COLO829 (cell line): ENCODE data around the gene KMT2B.
A peak's percentile ranks its signal among the peaks of the same experiment; 100 is the strongest.
"Not testable (repeated sequence)": the region's sequence is repeated elsewhere in the genome, so short reads cannot be mapped to it uniquely, and the experiment has no call there.

ENCODE experiments used
- DNase-seq: peaks from one replicate; pipeline ENCODE4 v3.0.0; 2012; ENCODE audit warnings: low spot score

Gene KMT2B, protein sequence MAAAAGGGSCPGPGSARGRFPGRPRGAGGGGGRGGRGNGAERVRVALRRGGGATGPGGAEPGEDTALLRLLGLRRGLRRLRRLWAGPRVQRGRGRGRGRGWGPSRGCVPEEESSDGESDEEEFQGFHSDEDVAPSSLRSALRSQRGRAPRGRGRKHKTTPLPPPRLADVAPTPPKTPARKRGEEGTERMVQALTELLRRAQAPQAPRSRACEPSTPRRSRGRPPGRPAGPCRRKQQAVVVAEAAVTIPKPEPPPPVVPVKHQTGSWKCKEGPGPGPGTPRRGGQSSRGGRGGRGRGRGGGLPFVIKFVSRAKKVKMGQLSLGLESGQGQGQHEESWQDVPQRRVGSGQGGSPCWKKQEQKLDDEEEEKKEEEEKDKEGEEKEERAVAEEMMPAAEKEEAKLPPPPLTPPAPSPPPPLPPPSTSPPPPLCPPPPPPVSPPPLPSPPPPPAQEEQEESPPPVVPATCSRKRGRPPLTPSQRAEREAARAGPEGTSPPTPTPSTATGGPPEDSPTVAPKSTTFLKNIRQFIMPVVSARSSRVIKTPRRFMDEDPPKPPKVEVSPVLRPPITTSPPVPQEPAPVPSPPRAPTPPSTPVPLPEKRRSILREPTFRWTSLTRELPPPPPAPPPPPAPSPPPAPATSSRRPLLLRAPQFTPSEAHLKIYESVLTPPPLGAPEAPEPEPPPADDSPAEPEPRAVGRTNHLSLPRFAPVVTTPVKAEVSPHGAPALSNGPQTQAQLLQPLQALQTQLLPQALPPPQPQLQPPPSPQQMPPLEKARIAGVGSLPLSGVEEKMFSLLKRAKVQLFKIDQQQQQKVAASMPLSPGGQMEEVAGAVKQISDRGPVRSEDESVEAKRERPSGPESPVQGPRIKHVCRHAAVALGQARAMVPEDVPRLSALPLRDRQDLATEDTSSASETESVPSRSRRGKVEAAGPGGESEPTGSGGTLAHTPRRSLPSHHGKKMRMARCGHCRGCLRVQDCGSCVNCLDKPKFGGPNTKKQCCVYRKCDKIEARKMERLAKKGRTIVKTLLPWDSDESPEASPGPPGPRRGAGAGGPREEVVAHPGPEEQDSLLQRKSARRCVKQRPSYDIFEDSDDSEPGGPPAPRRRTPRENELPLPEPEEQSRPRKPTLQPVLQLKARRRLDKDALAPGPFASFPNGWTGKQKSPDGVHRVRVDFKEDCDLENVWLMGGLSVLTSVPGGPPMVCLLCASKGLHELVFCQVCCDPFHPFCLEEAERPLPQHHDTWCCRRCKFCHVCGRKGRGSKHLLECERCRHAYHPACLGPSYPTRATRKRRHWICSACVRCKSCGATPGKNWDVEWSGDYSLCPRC (N-terminal part only)

DNA sequence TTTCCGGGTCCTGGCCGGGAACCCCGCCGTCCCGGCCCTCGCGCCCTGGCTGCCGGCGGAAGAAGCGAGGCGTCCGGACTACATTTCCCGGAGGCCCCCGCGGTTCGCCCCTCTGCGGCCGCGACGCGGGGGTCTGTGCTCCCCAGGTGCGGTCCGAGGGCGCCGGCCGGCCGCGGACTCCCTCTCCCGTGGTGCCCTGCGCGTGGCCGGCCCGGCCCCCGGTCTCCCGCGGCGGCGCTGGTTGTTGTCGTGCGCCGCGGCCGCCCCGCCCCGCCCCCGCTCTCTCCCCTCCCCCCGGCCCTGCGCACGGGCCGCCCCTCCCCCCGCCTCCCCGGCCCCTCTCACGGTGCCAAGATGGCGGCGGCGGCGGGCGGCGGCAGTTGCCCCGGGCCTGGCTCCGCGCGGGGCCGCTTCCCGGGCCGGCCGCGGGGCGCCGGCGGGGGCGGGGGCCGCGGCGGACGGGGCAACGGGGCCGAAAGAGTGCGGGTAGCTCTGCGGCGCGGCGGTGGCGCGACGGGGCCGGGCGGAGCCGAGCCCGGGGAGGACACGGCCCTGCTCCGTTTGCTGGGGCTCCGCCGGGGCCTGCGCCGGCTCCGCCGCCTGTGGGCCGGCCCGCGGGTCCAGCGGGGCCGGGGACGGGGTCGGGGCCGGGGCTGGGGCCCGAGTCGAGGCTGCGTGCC lies at the start of gene KMT2B:
Gene KMT2B (plus strand): TSS at position 339 of the 680 bp plus-strand sequence. CDS start 16 bp downstream, at position 355.
- no peak for DNase-seq

DNA sequence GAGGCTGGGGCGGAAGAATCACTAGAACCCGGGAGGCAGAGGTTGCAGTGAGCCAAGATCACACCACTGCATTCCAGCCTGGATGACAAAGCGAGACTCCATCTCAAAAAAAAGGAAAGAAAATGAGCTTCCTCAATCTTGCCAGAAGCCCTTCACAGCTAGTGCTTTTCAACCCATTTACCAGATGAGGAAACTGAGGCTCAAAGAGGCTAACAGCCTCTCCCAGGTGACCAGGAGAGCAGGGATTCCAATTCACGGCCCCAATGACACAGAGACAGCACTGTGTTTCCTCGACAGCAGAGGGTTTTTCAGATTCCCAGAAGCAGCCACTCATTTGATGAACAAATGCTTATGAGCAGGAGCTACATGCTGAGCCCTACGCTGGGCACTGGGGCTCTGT lies 48.2 kb upstream of the KMT2B start:
- no peak for DNase-seq

DNA sequence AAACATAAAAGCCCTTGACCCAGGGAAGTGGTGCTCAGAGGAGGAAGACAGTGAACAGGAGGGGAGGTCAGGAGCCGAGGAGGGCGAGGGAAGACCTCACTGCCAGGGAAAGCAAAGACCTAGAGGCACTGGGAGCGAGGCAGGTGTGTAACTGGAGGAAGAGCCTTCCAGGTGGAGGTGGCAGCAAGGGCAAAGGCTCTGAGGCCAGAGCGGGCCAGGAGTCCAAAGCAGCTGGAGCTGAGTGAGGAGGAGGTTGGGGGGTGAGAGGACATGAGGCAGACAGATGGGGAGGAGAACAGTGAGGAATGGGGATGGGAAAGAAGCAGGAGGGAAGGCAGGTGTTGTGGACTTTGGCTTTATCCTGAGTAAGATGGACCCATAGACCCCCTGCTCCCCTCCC lies 47.8 kb upstream of the KMT2B start:
- DNase-seq = no peak

DNA sequence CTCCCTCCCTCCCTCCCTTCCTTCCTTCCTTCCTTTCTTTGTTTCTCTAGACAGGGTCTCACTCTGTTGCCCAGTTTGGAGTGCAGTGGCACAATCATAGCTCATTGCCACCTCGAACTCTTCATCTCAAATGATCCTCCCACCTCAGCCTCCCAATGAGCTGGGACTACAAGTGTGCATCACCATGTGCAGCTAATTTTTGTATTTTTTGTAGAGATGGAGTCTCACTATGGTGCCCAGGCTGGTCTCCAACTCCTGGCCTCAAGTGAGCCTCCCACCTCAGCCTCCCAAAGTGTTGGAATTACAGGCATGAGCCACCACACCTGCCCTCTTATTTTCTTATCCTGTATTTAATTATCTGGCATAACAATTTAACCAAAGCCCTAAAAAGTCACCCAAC lies 47.1 kb upstream of the KMT2B start:
- DNase-seq = no peak

DNA sequence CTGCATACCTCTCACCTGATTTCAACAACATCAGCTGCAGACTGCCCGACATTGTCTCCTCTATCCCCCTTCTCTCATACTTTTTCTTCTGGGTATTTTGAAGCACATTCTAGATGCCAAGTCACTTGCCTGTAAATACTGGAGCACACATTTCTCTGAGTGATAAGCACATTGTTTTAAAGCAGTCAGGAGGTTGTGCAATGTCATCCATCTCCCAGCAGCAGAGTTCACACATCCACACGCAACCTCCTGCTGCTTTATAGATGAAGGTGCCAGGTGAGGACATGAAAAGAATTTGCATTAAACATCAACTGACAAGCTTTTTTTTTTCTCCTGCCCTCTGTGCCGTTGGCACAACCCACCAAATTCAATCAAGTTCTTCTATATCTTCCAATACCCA lies 46.0 kb upstream of the KMT2B start:
- DNase-seq = no peak

DNA sequence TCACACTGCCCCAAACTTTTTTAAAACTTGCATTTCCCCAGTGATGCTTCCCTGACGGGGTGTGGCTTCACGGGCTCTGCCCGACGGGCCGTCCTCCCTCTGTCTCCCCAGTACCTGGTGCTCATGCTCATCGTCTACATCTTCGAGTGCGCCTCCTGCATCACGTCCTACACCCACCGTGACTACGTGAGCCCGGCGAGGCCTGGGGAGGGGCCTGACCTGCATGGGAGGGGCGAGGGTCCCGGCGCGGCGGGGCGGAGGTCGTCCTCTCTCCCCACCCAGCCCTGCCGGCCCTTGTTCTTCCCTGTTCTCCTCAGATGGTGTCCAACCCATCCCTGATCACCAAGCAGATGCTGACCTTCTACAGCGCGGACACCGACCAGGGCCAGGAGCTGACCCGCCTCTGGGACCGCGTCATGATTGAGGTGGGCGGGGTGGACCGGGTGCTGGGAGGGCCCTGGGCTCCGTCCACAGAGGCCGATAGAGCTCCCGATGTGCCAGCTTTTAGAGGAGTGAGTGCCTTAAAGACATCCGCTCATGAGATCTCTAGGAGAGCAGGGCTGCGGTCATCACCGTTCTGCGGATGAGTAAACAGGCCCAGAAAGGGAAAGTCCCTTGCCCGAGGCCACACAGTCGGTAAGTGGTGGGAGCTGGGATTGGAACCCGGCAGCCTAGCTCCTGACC lies 44.5 kb upstream of the KMT2B start:
- peak; percentile 87 for DNase-seq

DNA sequence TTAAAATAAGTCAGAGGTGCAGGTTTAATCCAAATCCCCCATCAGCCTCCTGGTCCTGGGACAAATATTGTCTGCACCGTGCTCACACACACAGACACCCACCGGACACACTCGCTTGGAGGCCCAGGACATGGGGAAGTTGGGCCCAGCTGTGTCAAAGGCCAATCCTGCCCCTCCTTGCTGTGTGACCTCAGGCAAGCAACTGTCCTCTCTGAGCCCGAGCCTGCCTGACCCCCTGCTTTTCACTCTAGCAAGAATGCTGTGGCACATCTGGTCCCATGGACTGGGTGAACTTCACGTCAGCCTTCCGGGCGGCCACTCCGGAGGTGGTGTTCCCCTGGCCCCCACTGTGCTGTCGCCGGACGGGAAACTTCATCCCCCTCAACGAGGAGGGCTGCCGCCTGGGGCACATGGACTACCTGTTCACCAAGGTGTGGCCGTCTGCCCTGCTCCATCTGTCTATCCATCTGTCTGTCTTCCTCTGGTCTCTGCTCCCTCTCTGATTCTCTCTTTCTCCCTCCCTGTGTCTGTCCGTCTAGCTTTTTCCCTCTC lies 42.1 kb upstream of the KMT2B start:
- DNase-seq = no peak

DNA sequence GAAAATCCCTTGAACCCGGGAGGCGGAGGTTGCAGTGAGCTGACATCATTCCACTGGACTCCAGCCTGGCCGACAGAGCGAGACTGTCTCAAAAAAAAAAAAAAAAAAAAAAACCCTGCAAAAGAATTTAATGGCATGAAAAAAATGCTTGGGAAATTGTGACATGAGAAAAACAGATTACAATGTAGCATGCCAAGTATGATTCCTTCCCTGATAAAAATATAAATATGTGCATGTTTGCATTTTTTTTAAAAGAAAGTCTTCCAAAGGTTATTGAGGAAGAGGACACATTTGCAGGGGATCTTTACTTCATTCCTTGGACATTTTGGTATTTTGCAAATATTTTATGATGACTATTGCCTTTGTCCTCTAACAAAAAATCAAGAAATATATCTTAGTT lies 28.0 kb upstream of the KMT2B start:
- DNase-seq = no peak

DNA sequence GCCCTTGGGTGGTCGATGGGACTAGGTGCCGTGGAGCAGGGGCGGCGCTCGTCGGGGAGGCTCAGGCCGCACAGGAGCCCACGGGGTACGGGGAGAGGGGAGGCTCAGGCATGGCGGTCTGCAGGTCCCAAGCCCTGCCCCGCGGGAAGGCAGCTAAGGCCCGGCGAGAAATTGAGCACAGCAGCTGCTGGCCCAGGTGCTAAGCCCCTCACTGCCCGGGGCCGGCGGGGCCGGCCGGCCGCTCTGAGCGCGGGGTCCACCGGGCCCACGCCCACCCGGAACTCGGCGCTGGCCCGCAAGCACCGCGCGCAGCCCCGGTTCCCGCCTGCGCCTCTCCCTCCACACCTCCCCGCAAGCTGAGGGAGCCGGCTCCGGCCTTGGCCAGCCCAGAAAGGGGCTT lies 26.7 kb upstream of the KMT2B start:
- not testable (repeated sequence) for DNase-seq

DNA sequence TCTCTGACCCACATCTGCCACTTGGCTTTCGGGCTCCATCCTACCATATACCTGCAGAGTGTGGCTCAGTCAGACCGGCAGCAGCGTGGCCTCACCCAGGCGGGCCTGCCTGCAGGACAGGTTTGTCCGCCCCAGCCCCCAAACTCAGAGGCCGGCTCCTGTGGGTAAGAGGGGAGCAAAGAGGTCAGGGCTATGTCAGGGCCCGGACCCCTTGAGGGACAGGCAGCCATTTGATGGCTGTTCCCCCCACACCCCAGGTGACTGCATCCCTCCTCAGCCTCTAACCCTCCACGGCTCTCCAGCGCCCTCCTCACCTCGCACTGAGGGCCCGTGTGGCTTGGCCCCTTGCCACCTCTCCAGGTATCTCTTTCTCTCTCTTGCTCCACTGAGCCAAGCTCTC lies 25.8 kb upstream of the KMT2B start:
- DNase-seq = no peak

DNA sequence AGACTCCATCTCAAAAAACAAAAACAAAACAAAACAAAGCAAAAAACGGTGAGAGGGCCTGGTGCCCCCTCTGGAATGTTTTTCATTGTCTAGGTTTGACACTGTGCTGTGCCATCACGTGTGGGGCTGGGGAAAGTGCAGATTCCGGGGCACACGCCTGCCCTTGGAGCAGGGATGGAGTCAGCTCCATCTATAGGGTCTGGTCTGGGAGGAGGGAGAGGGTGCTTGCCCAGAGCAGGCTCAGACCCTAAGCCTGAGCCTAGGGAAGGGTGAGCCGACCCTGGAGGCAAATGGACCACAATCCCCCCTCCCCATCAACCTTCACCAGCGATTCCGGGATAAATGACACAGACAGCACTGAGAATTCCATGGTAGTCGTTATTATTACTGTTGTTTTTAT lies 24.4 kb upstream of the KMT2B start:
- no peak for DNase-seq

DNA sequence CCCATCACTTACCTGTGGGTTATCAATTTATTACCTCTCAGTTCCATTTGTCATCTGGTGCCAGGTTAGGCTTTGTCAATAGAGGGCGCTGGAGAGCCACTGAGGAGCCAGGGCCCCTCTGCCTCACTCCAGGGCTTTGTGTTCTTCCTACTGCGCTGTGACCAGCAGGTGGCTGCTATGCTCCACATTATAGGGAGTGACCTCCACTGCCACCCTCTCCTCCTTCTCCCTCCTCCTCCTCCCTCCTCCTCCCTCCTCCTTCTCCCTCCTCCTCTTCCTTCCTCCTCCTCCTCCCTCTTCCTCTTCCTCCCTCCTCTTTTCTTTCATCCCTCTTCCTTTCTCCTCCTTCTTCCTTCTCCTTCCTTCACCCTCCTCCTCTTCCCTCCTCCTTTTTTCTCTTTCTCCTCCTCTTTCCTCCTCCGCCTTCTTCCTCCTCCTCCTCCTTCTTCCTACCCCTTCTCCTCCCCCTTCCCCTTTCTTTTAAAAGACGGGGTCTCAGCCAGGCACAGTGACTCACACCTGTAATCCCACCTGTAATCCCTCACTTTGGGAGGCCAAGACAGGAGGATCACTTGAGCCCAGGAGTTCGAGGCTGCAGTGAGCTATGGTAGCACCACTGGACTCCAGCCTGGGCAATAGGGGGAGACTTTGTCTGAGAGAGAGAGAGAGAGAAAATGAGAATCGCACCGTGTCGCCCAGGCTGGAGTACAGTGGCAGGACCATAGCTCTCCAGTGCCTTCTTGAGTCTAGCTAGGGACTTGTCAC lies 23.8 kb upstream of the KMT2B start:
- peak; percentile 77 for DNase-seq

DNA sequence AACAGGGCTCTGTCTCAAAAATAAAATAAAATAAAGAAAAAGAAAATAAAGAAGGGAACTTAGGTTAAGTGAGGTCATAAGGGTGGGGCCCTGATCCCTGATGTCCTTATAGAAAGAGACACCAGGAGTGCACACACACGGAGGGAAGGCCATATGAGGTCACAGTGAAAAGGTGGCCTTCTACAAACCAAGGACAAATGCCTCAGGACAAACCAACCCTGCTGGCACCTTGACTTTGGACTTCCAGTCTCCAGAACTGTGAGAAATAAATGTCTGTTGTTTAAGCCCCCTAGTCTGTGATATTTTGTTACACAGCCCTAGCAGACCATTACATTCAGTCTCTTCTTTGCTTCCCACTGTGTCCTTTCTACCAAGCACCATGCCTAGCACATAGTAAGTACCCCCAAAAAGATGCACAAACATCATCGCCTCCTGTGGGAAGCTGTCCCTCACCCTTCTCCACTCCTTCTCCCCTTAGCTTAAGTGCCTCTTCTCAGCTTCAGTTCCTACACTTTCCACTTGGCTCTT lies 21.8 kb upstream of the KMT2B start:
- DNase-seq = no peak

DNA sequence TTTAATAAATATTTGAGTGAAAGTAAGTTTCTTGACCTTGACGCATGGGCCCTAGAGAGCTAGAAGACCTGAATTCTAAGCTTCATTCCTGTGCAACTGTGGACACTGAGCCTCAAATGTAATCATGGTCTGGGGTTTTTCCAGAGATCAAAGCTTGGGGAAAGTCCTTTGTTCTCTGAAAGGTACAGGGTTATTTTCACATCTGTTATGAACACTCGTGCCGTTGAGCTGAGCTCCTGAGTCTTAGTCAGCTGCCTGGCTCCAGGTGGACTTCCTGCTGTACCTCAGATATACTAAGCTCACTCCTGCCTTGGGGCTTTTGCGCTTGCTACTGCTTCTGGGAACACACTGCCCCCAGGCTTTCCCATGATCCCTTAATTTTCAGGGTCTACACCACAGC lies 21.0 kb upstream of the KMT2B start:
- no peak for DNase-seq

DNA sequence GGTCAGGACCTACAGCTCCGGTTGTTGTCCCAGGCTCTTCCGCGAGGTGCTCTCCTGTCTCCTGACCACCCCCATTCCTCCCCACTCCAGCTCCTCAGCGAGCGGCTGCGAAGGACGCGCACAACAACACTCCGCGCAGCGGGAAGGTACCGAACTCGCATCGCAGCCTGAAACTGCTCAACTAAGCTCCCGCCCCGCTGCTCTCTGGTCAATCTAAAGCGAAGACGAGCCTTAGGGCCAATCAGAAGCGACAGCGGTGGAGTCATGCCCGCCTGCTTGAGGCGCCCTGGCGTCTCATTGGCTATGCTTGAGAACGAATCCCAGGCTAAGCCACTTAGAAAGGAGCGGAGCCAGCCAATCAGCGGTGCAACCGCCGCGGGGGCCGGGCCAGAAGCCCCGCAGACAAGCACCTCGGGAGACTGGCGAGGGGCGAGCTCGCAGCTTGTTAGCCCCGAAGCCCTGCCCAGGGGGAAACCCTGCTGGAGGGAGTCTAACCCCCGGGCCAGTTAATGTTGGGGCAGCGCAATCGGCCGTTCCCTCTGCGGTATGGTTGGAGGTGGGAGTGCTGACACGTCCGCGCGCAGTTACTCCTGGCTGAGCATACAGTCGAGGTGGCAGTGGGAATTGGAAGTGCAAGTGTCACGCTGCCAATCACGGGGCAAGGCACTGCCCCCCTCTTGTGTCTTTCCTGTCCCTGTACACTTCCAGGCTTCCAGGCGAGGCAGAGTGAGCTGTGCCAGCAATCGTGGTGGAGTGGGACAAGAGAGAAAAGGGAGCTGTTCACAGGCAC lies 15.4 kb upstream of the KMT2B start:
- peak; percentile 96 for DNase-seq

DNA sequence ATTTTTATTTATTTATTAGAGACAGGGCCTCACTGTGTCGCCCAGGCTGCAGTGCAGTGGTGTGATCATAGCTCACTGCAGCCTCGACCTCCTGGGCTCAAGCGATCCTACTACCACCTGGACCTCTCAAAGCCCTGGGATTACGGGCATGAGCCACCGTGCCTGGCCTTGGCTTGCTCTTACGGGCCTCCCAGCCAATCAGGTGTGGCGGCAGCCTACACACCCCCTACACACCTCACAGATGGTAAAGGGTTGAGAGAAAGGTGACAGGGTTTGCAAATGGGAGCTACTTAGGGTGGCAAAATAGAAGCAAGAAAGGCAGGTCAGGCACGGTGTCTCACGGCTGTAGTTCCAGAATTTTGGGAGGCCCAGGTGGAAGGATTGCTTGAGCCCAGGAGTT lies 14.5 kb upstream of the KMT2B start:
- no peak for DNase-seq

DNA sequence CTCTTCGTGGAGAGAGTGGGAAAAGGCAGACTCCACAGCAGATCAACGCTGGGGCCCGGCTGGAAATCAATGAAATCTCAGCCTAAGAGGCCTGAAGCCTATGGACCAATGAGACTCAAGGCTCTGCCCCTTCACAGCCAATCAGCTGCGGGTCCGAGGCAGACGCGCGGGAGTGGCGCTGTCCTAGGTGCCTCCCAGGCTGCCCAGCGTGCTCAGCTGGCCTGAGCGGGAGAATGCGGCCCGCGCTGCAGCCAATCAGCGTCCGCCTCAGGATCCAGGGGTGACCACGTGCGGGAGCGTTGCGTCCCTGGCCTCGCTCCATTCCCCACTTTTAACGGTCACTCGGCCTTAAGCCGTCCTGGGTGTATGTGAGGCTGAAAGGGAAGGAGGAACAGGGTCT lies 13.6 kb upstream of the KMT2B start, which contains the start of gene ZBTB32:
Gene ZBTB32 (plus strand): TSS at position 341 of the 400 bp plus-strand sequence. CDS start 10,069 bp downstream, outside the sequence.
- no peak for DNase-seq

DNA sequence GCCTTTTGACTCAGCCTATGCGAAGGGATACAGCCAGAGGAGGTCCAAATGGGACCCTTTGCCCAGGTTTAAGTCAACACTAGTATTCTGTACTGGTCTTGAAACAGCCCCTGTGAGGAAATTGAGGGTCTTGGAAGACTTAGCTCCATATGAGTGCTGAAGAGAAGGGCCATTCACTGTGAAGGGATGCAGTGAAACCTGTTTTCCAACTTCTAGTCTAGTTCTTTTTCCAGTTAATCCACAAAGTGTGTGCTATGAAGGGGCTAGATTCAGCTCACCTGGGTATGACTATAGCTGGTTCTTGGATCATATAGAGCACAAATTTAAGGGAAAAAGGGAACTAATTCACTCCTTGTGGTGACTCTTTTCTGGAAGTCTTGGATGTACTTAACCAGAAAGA lies 9.4 kb upstream of the KMT2B start:
- DNase-seq = no peak
